Loucy (cell line): ENCODE results near the gene LHFPL2.

ENCODE experiments used
- CTCF ChIP-seq: fragments of 200-600 bp; sonication (generic); conservative IDR thresholded peaks from 2 replicates; pipeline ENCODE4 v1.5.1; 2014; ENCODE audit warnings: mild to moderate bottlenecking, antibody characterized with exemption, low read length
- EZH2phosphoT487 ChIP-seq: fragments of 200-600 bp; IDR thresholded peaks from 2 replicates; pipeline ENCODE4 v1.6.1; 2018; ENCODE audit warnings: antibody characterized with exemption, mild to moderate bottlenecking, moderate library complexity, borderline replicate concordance

GRCh38 chr5:78644741-78645300 is 3.8 kb downstream of the LHFPL2 start:
- no peak for TF ChIP-seq CTCF
- no peak for TF ChIP-seq EZH2phosphoT487
